RPMI8226 (cell line): ENCODE measurements around the gene BAHCC1.

ENCODE experiments used
- DNase-seq: peaks from one replicate; pipeline ENCODE4 v3.0.0-alpha.2; 2015

The BAHCC1 gene

DNA sequence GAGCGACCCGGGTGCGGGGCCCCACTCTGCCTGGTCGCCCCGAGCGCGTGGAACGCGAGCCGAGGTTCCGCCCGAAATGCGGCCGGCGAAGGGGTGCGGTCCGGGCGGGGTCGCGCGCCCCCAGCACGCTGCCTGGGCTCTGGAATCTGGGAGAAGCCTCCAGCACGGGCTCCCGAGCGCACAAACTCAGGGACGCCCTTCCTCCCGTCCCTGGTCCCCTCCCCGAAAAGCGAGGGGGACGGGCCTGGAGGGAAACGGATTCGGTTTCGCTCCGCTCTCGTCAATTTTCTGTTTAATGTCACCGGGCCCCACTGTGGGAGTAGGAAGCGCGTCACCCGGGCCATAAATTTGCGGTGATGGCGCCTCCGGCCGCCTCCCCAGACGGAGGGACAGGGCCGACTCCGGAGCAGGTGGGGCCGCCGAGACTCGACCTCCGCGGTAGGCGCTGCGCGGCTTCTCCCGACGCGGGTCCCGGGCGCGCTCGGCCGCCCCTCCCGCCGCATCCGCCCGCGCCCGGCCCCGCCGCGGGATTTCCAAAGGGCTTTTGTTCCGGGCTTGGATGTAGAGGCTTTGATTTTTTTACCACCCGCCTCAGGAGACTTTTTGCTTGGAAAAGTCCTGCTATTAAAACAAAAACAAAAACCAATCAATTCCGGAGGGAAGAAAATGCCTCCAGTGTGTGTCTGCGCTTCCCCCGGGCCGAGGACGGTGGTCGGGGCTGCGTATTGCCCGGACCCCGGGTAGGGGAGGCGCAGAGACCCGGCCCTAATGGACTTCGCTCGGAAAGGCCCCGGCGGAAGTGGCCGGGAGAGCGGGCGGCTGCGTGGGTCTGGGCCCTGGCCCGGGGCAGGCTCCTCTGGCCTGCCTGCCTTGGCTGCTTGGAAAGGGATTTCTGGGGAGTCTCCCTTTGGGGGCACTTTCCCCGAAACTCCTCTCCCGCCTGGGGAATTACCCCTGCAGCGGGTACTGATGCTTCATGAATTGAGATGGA is 7.9 kb upstream of the BAHCC1 start:
- DNase-seq: peak; percentile 35

DNA sequence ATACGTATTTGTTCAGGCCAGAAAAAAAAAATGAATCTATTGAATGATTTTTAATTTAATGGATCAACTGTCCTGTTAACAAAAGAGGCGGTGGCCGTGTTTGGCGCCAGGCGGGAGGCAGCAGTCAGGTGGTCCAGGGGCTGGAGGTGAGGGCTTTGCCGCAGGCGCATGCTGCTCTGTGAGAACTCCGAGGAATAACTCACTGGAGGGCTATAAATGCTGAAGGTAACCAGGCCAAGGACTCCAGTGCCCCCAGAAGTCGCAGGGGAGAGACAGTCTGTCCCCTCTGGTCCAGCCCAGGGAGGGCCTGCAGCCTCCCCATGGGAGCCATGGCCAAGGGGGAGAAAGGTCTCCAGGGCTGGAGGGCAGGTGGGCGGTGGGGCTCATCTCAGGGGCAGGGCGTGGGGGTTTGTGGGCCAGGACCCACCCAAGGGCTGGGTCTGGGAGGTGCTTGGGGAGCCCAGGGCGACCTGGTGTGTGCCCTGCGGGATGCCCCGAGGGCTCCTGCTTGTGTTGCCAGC is 7.1 kb upstream of the BAHCC1 start:
- no peak for DNase-seq

DNA sequence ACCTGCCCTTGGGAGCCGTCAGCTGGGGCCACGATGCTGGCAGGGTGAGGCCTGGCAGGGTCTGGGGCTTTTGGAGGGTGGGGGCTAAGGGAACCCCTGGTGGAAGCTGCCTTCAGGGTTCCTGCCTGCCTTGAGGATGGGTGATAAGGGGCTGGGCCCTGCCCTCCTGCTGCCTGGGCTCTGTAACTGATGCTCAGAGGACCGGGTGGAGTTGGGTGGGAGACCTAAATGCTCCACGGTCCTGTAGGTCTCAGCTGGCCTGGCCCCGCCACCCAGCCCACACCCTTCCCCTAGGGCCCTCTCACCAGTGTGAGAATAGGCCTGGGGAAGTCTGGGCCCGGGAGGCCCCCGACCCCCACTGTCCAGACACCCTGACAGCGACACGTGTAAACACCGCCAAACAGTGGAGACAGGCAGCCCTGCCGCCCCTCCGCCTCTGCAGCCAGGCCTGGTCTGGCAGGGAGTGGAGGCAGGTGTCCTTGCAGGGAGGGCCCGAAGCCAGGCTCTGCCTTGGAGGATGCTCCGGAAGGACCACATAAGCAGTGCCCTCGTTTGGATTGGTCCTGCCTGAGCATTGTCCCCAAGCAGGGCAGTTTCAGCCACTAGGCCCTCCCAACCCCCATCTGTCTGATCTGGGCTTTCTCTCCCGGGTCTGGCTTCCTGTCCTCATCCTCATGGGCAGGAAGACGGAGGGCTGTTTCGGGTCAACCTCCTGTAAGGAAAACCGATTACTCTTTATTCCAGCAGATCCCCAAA is 6.5 kb upstream of the BAHCC1 start:
- DNase-seq: no peak

DNA sequence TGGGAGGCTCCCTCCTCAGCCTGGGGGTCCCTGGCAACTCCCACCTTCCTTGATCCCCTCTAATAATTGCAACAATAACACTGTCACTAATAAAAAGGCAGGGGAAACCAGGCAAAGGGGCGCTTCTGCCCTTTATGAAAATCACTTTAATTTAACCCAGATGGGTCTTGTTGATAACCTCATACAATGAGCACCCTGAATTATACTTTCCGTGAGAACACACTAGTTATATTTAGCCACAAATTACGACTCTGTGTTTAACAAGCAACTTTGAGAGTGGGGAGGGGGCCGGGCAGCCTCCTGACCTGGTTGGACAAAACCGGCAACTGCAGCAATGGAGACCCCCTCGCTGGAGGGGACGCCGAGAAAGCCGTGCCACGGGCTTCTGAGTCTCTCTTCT is 5.7 kb upstream of the BAHCC1 start:
- DNase-seq: no peak

DNA sequence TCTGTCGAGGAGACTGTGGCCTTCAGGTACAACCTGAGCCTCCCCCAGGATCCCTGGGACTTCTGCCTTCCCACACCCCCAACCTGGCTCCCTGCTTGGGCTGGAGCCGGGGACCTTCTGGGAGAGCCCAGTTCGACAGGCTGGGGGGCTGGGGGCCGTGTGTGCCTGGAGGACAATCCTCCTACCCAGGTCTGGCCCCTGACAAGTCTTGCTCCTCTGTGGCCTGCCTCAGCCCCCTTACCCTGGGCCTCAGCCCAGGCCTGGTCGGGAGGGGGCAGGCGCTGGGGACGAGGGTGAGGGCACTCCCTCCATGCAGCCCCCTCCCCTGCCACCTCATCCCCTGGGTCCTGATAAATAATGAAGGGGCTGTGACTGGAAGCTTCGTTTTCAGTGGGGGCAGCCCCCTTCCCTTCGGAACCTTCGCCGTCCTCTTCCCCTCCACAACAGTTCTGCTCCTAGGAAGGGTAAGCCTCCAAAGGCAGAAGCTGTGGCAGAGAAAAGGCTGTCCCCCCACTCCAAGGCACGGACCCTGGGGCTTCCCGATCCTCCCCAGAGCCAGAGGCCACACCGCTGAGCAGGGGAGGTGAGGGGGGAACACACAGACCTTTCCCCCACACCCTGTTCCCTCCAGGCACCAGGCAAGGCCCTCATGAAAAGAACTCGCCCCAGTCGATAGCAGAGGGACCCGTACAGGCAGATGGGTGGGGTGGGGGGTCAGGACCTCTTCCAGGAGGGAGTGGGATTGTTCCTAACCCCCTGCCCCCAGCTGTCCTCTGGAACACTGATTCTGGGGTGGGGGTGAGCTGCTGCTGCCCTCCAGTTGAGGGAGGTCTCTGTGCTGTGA is 5.0 kb upstream of the BAHCC1 start:
- DNase-seq: no peak

DNA sequence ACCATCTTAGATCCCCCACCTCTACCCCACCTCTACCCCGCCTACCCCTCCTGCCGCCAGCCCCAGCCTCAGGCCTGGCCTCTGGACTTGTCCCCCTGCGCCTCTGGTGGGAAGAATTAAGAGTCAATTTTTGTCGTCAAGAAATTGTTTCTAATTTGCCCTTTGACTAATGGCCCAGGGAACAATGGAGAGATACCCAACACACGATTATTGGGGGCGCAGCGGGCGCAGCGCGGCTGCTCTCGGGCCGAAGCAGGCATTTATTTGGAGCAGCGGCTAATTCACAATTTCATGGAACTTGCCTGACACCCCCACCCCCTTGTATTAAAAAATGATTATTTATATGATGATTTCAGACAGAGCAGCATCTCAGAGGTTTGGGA is 4.4 kb upstream of the BAHCC1 start:
- DNase-seq: no peak

DNA sequence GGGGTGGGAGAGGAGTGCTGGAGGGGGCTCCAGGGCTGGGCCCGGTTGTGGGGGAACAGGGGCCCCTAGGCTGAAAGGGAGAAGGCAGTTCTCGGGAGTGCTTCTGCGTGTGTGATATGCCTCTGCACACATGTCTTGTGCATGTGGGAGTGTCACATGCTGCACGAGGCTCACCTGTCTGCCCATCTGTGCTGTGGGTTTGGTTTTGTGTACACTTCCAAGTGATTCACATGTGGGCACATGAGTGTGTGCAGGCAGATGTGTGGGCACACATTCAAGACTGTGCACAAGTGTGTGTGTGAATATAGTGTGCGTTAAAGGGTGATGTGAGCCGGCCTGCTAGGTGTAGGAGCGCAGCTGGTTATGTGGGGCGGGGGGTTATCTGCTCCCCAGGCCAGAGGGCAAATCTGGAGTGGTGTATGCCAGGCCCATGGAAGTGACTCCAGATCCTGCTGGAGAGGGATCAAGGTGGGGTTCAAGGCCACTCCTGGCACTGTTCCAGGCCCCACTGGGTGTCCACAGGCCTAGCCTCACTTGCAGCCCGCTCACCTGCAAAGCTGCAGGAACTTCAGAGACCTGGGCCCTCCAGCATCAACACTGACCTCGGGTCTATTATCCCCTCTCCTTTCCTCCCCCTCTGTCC is 3.8 kb upstream of the BAHCC1 start:
- no peak for DNase-seq

DNA sequence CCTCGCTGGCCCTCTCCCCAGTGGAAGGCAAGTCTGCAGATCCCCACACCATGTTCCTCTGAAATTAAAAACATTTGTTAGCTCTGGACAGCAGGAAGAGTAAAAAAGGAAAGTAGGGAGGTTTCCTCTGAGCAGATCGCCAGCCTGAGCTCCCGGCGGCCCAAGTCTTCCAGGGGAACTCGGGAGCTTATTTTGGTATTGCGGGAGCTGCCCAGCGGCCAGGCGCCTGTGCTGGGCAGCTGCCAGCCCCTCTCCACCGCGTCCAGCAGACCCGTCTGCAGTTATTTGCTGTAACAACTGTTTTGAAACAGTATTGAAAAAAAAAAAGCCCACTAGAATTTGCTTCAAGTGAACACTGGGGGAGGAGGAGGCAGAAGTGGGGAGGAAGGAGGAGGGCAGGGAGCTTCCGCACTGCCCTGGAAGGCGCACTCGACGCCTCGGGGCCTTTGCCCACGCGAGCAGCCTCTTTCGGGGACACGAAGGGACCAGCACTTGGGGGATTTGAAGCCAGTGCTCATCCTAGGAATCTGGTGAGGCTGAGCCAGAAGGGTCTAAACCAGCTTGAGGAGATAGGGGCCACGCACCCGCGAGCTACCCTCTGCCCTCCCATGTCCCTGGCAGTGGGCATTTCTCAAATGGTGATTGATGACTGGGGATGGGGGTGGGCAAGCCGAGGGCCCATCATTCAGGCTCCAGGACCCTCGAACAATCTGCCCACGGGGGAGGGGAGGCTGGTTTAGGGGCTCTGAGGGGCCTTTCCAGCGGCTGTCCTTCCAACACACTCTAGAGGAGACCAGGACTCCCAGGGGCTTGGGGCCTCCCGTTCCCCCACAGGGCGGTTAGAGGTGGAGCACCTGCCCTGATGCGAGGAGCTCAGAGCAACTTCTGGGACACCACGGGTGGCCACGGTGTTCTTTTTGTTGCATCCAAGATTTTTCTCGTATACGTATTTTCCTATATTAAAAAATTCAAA is 3.0 kb upstream of the BAHCC1 start:
- DNase-seq: no peak

DNA sequence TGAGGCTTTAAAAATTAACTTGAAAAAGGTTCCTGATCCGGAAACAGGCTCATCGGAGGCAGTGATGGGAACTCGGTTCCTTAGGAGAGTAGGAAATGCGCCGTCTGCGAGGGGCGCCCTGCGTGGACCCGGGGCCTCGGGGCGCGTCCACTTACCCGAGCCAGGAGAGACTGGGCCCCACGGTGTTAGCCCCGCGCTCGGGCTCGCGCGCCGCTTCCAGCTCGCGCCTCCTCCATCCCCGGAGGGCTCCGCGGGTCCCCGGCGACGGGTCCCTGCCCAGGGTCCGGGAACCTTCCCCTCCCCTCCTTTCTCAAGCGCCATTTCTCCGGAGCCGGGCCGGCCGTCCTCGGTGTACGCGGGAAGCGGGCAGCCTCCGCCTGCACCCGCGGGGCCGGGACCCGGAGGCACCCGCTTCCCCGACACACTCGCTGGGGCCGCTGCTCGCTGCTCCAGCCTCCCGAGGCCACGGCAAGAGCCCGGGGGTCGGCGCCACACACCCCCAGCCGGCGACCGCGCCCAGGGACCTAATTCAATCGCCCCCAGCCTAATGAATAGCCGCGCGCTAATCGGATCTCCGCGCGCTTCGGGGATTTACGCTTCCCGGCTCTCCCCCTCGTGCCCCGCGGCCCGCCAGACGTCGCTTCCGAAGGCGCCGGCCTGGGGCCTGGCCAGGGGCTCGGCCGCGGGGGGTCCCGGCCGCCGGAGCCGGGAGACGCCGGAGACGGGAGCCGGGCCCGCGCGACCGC is 2.2 kb upstream of the BAHCC1 start:
- no peak for DNase-seq

DNA sequence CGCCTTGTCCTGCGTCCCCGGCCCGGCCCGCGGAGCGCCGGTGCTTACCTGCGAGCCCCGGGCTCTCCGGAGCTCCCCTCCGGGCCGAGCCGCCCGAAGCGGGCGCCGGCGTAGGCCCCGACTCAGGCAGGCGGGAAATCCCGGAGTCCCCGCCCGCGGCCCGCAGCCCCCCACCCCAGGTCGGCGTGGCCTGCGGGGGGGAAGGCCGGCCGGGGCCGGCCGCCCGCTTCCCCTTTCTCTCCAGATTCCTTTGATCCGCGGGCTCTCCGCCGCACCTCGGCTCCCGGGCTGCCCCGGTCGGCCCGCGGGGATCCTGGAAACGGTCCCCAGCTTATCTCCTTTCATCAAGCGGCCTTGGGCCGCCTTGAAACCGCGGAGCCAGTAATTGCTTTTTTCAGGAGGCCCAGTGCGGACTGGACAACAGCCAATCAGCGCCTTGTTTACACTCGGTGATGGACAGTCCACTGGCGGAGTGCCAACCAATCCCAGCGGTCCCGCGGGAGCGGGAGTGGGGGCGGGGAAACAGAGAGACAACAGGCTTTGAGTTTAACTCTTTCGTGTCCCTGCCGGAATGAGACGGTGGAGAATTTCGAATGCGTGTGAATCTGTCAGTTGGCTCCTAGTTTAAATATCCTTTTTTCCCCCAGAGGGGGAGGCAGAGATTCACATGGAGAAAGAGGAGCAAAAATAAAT is 1.4 kb upstream of the BAHCC1 start:
- peak; percentile 100 for DNase-seq

DNA sequence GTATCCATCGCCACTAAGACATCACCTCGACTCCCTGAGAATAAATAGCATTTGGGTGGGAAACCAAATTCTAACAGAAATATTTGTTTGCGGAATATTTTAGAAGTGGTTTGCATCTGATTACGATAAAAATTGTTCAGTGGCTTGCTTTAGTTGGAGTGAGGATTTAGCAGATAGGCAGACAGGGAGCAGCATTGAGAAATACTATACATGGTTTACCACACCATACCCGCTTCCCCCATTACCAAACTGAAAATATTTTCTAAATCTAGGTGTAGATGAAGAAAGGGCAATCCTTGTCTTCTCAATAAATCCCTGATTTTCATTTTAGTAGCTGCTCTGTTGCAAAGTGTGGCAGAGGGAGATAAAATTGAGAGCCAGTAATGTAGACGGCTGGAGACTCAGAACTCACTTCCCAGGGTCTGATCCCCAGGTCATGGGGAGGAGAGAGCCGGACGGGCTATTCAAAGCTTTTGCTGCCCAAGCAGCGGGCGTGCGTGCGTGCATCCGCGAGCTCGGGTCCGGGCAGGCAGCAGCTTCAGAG is 808 bp upstream of the BAHCC1 start:
- DNase-seq: no peak

DNA sequence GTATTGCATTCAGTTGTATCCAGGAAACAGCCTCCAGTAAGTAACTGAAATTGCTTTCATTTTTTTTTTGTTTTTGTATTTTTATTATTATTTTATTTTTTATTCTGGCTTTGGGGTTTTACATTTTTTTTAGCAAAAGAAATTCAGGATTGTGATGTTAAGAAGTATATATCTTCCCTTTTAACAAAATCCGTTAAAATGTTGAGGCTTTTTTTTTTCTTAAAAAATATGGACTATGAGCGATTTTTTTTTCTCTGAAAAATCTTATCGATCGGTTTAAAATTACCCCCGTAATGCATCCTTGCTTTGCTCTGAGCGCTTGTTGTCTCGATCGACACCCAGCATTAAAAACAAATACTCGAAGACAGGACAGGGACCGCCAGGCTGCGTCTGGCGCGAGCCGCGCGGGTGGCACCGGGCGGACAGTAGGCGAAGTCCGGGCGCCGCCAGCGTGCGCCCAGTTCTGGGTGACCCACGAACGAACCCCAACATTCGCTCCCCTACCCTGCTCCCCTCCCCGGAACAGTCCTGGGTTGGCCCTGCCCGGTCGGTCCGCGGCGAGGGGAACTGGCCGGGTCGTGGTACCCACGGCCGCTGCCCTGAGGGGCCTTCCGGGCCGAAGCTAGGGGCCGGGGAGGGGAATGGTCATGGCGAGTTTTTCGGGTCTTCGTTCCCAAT is 482 bp downstream of the BAHCC1 start:
- no peak for DNase-seq

DNA sequence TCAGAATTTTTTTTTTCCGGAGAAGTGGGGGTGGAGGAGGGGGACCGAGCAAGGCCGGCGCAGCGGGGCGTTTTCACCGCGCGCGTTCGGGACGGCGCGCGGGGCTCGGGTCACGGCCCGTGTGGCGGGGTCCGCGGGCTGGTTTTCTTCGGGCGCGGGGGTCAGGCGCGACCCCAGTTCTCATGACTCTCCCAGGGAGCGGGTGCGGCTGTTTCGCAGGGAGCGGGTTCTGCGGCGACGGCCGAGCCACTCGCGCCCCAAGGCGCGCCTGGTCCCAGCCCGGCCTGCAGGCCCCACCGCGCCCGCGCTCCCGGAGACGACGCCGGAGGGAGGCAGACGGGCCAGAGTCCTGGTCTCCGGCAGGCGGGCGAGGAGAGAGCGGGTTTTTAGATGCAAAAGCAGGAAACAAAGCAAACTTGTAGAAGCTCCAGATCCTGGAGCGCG is 1.0 kb downstream of the BAHCC1 start:
- DNase-seq: no peak

DNA sequence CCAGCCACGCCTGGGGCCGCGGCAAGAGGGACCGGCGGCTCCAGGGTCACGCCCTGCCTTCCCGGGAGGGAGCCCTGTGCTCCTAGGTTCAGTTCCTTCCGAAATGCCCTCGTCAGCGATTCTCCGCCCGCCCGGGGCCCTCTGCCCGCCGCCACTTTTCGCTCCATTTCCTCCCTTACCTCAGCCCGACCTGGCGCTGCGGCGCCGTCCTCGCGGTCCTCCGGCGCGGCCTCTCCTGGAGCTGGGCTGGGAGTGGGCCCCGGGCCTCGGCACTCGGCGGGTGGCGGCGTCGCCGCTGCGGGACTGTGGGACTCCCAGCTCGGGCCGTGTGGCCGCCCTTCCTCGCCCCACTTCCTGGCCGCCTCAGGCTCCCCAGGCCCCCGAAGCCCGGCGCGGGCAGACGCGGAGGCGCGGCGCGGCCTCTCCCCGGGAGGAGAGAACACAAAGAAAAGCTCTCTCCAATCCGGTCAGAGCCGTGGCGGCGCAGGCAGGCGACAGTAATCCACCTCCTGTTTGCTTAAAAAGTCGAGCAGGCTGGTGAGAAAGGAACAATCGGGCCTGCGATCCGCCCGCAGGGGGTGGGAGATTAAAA is 1.6 kb downstream of the BAHCC1 start:
- no peak for DNase-seq

DNA sequence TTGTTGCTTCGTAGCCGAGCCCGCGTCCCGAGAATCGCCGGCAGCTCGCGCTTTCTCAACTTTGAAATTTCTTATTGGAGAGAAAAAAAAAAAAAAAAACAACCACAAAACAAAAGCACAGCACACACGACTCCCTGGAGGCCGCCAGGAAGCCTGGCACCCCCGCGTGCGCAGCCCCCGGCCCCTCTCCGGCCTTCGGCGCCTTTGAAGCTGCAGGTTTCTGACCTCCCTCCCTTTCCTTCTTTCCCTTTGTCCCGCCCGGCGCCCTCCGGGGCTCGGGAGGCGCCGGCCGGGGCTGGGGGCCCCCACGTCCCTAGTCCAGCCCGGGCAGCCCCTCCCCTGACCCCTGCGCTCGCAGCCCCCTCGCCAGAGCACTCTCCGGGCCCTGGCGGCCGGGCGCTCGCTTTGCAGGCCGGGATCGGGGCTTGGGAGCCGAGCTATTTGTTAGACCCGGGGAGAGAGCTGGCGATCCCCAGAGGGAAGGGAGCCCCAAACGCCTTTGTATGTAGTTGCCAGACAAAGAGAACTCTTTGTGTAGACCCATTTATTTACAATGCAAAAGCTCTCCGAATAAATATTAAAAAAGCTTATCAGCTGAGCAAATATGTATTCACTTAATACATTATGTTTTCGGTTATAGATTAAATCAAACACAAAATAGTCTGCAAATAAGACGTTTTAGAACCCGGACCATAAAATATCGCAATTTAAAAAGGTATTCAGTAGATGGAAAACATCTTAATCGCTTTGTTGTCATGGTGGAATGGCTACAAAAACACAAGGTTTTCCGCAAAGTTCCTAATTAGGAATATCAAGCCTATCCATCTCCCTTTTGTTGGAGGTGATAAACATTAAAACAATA is 2.3 kb downstream of the BAHCC1 start:
- no peak for DNase-seq

DNA sequence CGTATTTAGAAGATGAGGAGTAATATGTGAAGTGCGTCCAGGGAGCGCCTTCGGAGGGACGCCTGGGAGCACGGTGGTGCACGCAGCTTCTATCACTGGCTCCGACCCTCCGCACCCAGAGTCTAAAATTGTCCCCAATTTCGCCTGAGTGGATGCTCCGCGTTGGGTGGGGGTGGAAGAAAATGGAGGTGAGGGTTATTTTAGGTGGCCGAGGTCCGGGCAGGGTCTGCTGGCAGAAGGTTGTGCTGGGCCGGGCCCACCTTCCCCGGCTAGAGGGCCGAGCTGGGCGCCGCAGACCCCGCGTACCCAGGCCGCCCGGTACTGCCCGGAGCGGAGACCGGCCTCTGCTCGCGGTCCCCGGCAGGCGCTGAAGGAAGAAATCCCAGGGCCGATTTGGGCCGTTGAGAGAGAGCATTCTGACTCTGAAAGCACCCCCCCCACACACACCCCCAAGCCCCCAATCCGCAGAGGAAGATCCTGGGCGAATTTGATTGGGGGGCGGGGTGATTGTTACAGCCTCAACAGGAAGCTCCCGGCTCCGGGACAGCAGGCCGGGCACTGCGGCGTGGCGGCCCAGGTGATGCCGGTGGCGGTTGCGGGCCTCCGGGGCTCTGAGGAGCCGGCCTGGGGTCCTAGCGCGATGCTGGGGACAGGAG is 3.0 kb downstream of the BAHCC1 start:
- no peak for DNase-seq
